H9 (cell line): ENCODE results near the gene PAOX. TPM values are rescaled to one million over a fixed set of nuclear protein-coding genes. Genes with fewer than 3 reads are reported as not detected.

ENCODE experiments used
- DNase-seq: peaks from one replicate; pipeline ENCODE4 v3.0.0-alpha.2; 2017
- H2AFZ ChIP-seq: one replicate; pipeline ENCODE4 v1.6.1; 2013; ENCODE audit warnings: mild to moderate bottlenecking, low read length, control low read depth, moderate library complexity
- H2AK5ac ChIP-seq: 2 replicates; pipeline ENCODE4 v1.6.1; 2013; ENCODE audit warnings: low read length, control low read depth, mixed read lengths; ENCODE audit not compliant: insufficient read length
- H2BK120ac ChIP-seq: one replicate; pipeline ENCODE4 v1.6.1; 2013; ENCODE audit warnings: low read depth, mild to moderate bottlenecking, low read length, control low read depth, inconsistent platforms; ENCODE audit not compliant: poor library complexity, severe bottlenecking
- H2BK12ac ChIP-seq: 2 replicates; pipeline ENCODE4 v1.6.1; 2013; ENCODE audit warnings: low read length, control low read depth, mixed read lengths, low read depth; ENCODE audit not compliant: insufficient read length
- H2BK15ac ChIP-seq: 2 replicates; pipeline ENCODE4 v1.6.1; 2013; ENCODE audit warnings: low read depth, low read length, control low read depth
- H2BK20ac ChIP-seq: one replicate; pipeline ENCODE4 v1.6.1; 2013; ENCODE audit warnings: low read depth, mild to moderate bottlenecking, low read length, control low read depth, inconsistent platforms; ENCODE audit not compliant: poor library complexity, severe bottlenecking
- H2BK5ac ChIP-seq: 2 replicates; pipeline ENCODE4 v1.6.1; 2013; ENCODE audit warnings: low read length, control low read depth, mixed read lengths; ENCODE audit not compliant: insufficient read length
- H3K14ac ChIP-seq: 2 replicates; pipeline ENCODE4 v1.6.1; 2013; ENCODE audit warnings: low read length, control low read depth; ENCODE audit not compliant: insufficient read depth
- H3K18ac ChIP-seq: 2 replicates; pipeline ENCODE4 v1.6.1; 2013; ENCODE audit warnings: low read depth, mild to moderate bottlenecking, mixed read lengths, low read length, control low read depth; ENCODE audit not compliant: insufficient read length
- H3K23ac ChIP-seq: 2 replicates; pipeline ENCODE4 v1.6.1; 2013; ENCODE audit warnings: low read length, control low read depth, mixed read lengths, low read depth; ENCODE audit not compliant: insufficient read length
- H3K23me2 ChIP-seq: 2 replicates; pipeline ENCODE4 v1.6.1; 2013; ENCODE audit warnings: low read depth, mild to moderate bottlenecking, mixed read lengths, low read length, control low read depth; ENCODE audit not compliant: insufficient read length, poor library complexity, severe bottlenecking
- H3K27ac ChIP-seq: 2 replicates; pipeline ENCODE4 v1.5.1; 2013; ENCODE audit warnings: low read length, control low read depth, mixed read lengths, low read depth; ENCODE audit not compliant: insufficient read length
- H3K27me3 ChIP-seq: 2 replicates; pipeline ENCODE4 v1.6.1; 2013; ENCODE audit warnings: low read length, control low read depth, inconsistent platforms; ENCODE audit not compliant: insufficient read depth
- H3K4ac ChIP-seq: 2 replicates; pipeline ENCODE4 v1.6.1; 2013; ENCODE audit warnings: low read depth, mild to moderate bottlenecking, control low read depth, inconsistent platforms, low read length, moderate library complexity
- H3K4me1 ChIP-seq: 2 replicates; pipeline ENCODE4 v1.6.1; 2013; ENCODE audit warnings: low read length, control low read depth, inconsistent platforms; ENCODE audit not compliant: insufficient read depth
- H3K4me2 ChIP-seq: 2 replicates; pipeline ENCODE4 v1.6.1; 2013; ENCODE audit warnings: low read length, control low read depth, mixed read lengths; ENCODE audit not compliant: insufficient read length, insufficient read depth
- H3K56ac ChIP-seq: 2 replicates; pipeline ENCODE4 v1.6.1; 2013; ENCODE audit warnings: low read depth, mild to moderate bottlenecking, mixed read lengths, low read length, control low read depth; ENCODE audit not compliant: insufficient read length
- H3K79me1 ChIP-seq: 2 replicates; pipeline ENCODE4 v1.6.1; 2013; ENCODE audit warnings: low read depth, mild to moderate bottlenecking, moderate library complexity, low read length, control low read depth, inconsistent platforms; ENCODE audit not compliant: insufficient read depth, poor library complexity, severe bottlenecking
- H3K79me2 ChIP-seq: 2 replicates; pipeline ENCODE4 v1.6.1; 2013; ENCODE audit warnings: low read length, control low read depth, inconsistent platforms; ENCODE audit not compliant: insufficient read depth
- H3K9ac ChIP-seq: 2 replicates; pipeline ENCODE4 v1.6.1; 2013; ENCODE audit warnings: low read length, control low read depth, mixed read lengths; ENCODE audit not compliant: insufficient read length; ENCODE audit errors: extremely low read depth
- H3K9me3 ChIP-seq: one replicate; pipeline ENCODE4 v1.6.1; 2013; ENCODE audit warnings: low read depth, low read length, inconsistent platforms; ENCODE audit not compliant: control insufficient read depth
- H3T11ph ChIP-seq: one replicate; pipeline ENCODE4 v1.6.1; 2013; ENCODE audit warnings: mild to moderate bottlenecking, low read length, control low read depth, inconsistent platforms
- H4K20me1 ChIP-seq: one replicate; pipeline ENCODE4 v1.6.1; 2013; ENCODE audit not compliant: control insufficient read depth, insufficient read length, insufficient read depth
- H4K5ac ChIP-seq: 2 replicates; pipeline ENCODE4 v1.6.1; 2013; ENCODE audit warnings: low read depth, mild to moderate bottlenecking, mixed read lengths, low read length, control low read depth; ENCODE audit not compliant: insufficient read length
- H4K8ac ChIP-seq: replicated peaks from 2 replicates; pipeline ENCODE4 v1.6.1; 2013; ENCODE audit warnings: low read length, control low read depth, mixed read lengths, low read depth; ENCODE audit not compliant: insufficient read length
- H4K91ac ChIP-seq: 2 replicates; pipeline ENCODE4 v1.6.1; 2013; ENCODE audit warnings: low read depth, mild to moderate bottlenecking, moderate library complexity, mixed read lengths, low read length, control low read depth; ENCODE audit not compliant: insufficient read length
- H3K27ac Mint-ChIP-seq, 3 experiments: 2 replicates in 2 of 3; 3 replicates in 1 of 3; pipeline ENCODE4 v1.8.0; 2020 to 2021; ENCODE audit warnings: mixed read lengths in 3 of 3, mild to moderate bottlenecking in 1 of 3, moderate library complexity in 1 of 3
- H3K27me3 Mint-ChIP-seq: 2 replicates; pipeline ENCODE4 v1.8.0; 2021; ENCODE audit warnings: low read depth, mild to moderate bottlenecking, moderate library complexity, mixed read lengths
- H3K36me3 Mint-ChIP-seq, 3 experiments: 2 replicates in 2 of 3; 3 replicates in 1 of 3; pipeline ENCODE4 v1.8.0; 2020 to 2021; ENCODE audit warnings: low read depth in 3 of 3, mixed read lengths in 3 of 3; ENCODE audit not compliant: insufficient read depth in 1 of 3
- H3K4me1 Mint-ChIP-seq, 2 experiments: 2 replicates each; pipeline ENCODE4 v1.8.0; 2020; ENCODE audit warnings: mixed read lengths in 2 of 2
- H3K4me3 Mint-ChIP-seq, 2 experiments: 2 replicates in 1 of 2; 3 replicates in 1 of 2; pipeline ENCODE4 v1.8.0; 2020 to 2021; ENCODE audit warnings: mild to moderate bottlenecking in 2 of 2, mixed read lengths in 2 of 2, moderate library complexity in 1 of 2
- H3K9me3 Mint-ChIP-seq, 2 experiments: 2 replicates in 1 of 2; 3 replicates in 1 of 2; pipeline ENCODE4 v1.8.0; 2020; ENCODE audit warnings: mild to moderate bottlenecking in 2 of 2, mixed read lengths in 2 of 2, moderate library complexity in 1 of 2
- WGBS: extraction: QIAGEN DNeasy Blood & Tissue Kit; methylation state at CpG from one replicate; pipeline ENCODE4 v1.1.7; 2013; ENCODE audit warnings: missing lambda C conversion rate, low lambda C conversion rate, mixed read lengths; ENCODE audit not compliant: insufficient read length; ENCODE audit errors: extremely low coverage; 5-methylcytosine and 5-hydroxymethylcytosine counted together
- total RNA-seq: library from RNA; stranded (reverse); gene quantifications from 2 replicates; pipeline ENCODE4 v1.2.1, GENCODE V29; 2021
- TF ChIP-seq, protein P1 (sequence below): fragments of 200-600 bp; sonication (generic); conservative IDR thresholded peaks from 3 replicates; pipeline ENCODE4 v1.8.0; 2021; ENCODE audit warnings: antibody characterized with exemption, mild to moderate bottlenecking

The PAOX gene
- total RNA-seq, 1 experiment from 2014 or later: 5.6 TPM

DNA sequence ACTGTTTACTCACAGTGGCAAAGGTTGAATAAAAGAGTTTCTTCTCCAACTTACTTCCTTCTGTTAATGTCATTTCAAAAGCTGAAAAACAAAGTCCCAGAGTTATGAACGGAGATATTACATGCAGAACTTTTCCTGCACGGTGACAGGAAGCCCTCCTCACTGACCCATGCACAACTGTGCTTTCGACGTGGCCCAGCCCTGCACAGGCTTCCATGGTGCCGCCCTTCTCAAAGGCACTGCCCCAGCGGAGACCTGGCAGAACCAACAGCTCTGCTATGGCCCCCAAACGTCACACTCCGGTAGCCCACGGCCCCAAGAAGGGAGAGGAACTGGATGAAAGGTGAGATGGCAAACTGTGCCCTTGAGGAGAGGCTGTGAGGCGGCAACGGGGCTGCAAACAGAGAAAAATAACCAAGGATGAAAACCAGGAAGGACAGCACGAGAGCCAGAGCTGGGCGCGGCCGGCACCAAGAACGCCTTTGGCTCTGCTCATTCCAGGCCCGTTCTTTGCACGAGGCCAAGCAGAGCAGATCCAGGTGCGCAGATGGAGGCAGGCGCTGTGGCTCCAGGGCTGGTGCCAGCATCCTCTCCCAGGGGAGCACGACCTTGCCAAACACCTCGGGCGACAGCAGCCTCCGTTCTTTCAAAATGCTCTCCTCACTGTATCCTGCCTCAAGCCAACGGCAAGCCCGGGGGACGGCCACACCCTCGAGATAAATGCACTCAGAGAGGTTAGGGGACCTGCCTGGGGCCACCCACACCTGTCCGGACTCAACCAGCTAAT lies 14.2 kb upstream of the PAOX start:
- H3T11ph ChIP-seq: no peak overlapping the region
- no peak overlapping the region for H2BK12ac ChIP-seq
- no peak overlapping the region for H3K4me3 Mint-ChIP-seq
- H3K36me3 Mint-ChIP-seq: peaks cover 35 to 67% (median 65%) of the 10 kb centered on the region in 3 experiments; a peak in 6 of 7 replicates
- TF ChIP-seq, protein P1, sequence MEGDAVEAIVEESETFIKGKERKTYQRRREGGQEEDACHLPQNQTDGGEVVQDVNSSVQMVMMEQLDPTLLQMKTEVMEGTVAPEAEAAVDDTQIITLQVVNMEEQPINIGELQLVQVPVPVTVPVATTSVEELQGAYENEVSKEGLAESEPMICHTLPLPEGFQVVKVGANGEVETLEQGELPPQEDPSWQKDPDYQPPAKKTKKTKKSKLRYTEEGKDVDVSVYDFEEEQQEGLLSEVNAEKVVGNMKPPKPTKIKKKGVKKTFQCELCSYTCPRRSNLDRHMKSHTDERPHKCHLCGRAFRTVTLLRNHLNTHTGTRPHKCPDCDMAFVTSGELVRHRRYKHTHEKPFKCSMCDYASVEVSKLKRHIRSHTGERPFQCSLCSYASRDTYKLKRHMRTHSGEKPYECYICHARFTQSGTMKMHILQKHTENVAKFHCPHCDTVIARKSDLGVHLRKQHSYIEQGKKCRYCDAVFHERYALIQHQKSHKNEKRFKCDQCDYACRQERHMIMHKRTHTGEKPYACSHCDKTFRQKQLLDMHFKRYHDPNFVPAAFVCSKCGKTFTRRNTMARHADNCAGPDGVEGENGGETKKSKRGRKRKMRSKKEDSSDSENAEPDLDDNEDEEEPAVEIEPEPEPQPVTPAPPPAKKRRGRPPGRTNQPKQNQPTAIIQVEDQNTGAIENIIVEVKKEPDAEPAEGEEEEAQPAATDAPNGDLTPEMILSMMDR: no peak
- H4K8ac ChIP-seq: no peak overlapping the region
- H4K91ac ChIP-seq: no peak overlapping the region
- H3K4me1 ChIP-seq: no peaks in the 10 kb centered on the region
- H2BK20ac ChIP-seq: no peak overlapping the region
- no peak overlapping the region for H3K56ac ChIP-seq
- H2BK120ac ChIP-seq: no peak overlapping the region
- no peak overlapping the region for H3K4ac ChIP-seq
- H3K23ac ChIP-seq: no peak overlapping the region
- H3K4me1 Mint-ChIP-seq: peaks cover 0 to 2% of the 10 kb centered on the region in 2 experiments; a peak in 1 of 4 replicates
- no peaks in the 10 kb centered on the region for H3K79me1 ChIP-seq
- H4K20me1 ChIP-seq: no peaks in the 10 kb centered on the region
- no peaks in the 10 kb centered on the region for H3K23me2 ChIP-seq
- H3K27me3 Mint-ChIP-seq: peaks cover 12% of the 10 kb centered on the region
- no peak overlapping the region for H2AK5ac ChIP-seq
- no peak overlapping the region for H3K9ac ChIP-seq
- no peak overlapping the region for H3K14ac ChIP-seq
- H4K5ac ChIP-seq: no peak overlapping the region
- H3K9me3 Mint-ChIP-seq: no peaks in the 10 kb centered on the region
- H3K4me2 ChIP-seq: no peak overlapping the region
- H2BK5ac ChIP-seq: no peak overlapping the region
- no peak for DNase-seq
- no CpG with 5 or more reads among the region's 29 CpGs for WGBS
- no peak overlapping the region for H3K18ac ChIP-seq
- no peaks in the 10 kb centered on the region; the same call in 1 of the 2 replicates for H3K27me3 ChIP-seq
- H3K27ac Mint-ChIP-seq: no peak overlapping the region
- no peak overlapping the region for H2AFZ ChIP-seq
- no peaks in the 10 kb centered on the region for H3K9me3 ChIP-seq
- H2BK15ac ChIP-seq: no peak overlapping the region
- no peak overlapping the region for H3K27ac ChIP-seq
- no peaks in the 10 kb centered on the region for H3K79me2 ChIP-seq
